ENCODE data around the gene SENP7. TPM values are rescaled to one million over a fixed set of nuclear protein-coding genes. Genes with fewer than 3 reads are reported as not detected.

SENP7 gene
- total and polyA plus RNA-seq, 4 experiments from 2014 or later, result 9.7 to 69.8 (median 40.8) TPM

DNA sequence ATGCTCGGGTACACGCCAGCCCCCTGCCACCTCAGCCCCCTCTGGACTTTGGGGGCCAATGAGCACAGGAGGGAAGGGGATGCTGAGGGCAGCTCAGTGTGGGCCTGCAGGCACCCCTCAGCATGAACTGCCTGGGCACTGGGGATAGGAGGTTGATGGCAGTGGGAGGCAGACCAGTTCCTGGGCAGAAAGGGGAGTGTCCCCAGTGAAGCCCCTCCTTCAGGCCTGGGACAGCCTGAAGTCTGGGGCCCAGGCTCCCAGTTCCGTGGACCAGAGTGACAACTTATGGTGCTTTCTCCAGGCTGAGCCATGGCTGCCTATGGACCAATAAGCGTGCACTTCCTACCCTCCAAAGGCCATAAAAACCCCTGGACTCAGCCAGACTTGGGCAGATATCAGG is 129.4 kb downstream of the SENP7 start:
- Mint-ChIP-seq H3K9me3 (peaks cover 0 to 4% (median 0%) of the 10 kb centered on the region in 8 donors), H3K4me3 (no peak overlapping the region), H3K27ac (peak overlapping the region in 3 of 7 donors; percentile 53 to 70 (median 67)), H3K27me3 (no peaks in the 10 kb centered on the region), H3K4me1 (peaks cover 41 to 60% (median 49%) of the 10 kb centered on the region in 4 donors), H3K36me3 (peaks cover 6 to 18% of the 10 kb centered on the region in 2 donors)
- peaks cover 36% of the 10 kb centered on the region for H3K4me1 ChIP-seq (ENCODE audit: insufficient read depth, low read length)
- DNase-seq, result no peak
- no peak overlapping the region for H3K4me3 ChIP-seq (ENCODE audit: low read length in 2 of 2)
- no peaks in the 10 kb centered on the region for H3K36me3 ChIP-seq (ENCODE audit: insufficient read depth, low read length)
- CTCF ChIA-PET (ENCODE audit: partially characterized antibody), result interaction anchor here (0.8 kb wide), 1 partner anchor 23 kb away, joined by 3 read pairs; no protein-coding TSS in a partner anchor
- H3K9me3 ChIP-seq (ENCODE audit: control insufficient read depth in 1 of 2, low read length in 2 of 2), result no peaks in the 10 kb centered on the region
- POLR2A ChIA-PET (ENCODE audit: partially characterized antibody), result interaction anchor here (1.5 to 1.9 kb wide), 2 partner anchors 129 to 190 kb away, joined by 5 read pairs; partner anchors contain the start of genes PCNP and SENP7
- no peak overlapping the region for H3K27ac ChIP-seq (ENCODE audit: low read depth, low read length)
- intact Hi-C loops (cut with micrococcal nuclease), result loop anchor here (5.0 kb wide), 2 partner anchors 159 to 189 kb away; partner anchors contain the start of gene PCNP
- no peaks in the 10 kb centered on the region for H3K27me3 ChIP-seq (ENCODE audit: insufficient read depth, low read length)

DNA sequence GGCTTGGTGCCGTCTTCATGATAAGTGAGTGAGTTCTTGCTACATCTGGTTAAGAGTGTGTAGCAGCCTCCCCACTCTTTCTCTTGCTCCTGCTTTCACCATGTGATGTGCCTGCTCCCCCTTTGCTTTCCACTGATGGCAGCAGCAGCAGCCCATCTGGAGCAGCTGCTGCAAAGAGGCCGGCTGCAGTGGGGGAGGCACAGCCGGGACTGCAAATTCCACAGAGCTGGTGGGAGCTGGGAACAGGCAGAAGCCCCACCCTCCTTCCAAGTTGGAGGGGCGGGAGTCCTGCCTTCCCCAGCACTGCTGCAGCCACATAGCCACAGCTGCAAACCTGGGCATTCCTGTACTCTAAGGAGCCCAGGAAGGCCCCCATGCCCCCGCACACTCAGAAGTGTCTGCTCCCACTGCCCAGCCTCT is 129.8 kb downstream of the SENP7 start:
- Mint-ChIP-seq H3K9me3 (peaks cover 0 to 2% (median 0%) of the 10 kb centered on the region in 8 donors), H3K4me1 (peaks cover 43 to 61% (median 52%) of the 10 kb centered on the region in 4 donors), H3K4me3 (no peak overlapping the region), H3K27me3 (no peaks in the 10 kb centered on the region), H3K27ac (peak overlapping the region in 2 of 7 donors; percentile 30 to 53), H3K36me3 (peaks cover 1 to 20% of the 10 kb centered on the region in 2 donors)
- intact Hi-C loops (cut with micrococcal nuclease), result loop anchor here (5.0 kb wide), 2 partner anchors 159 to 189 kb away; partner anchors contain the start of gene PCNP
- CTCF ChIA-PET (ENCODE audit: partially characterized antibody), result no interaction called here
- POLR2A ChIA-PET (ENCODE audit: partially characterized antibody), result interaction anchor here (1.9 kb wide), 1 partner anchor 130 kb away, joined by 5 read pairs; the partner anchor contains the start of gene SENP7
- Histone ChIP-seq H3K4me1 (ENCODE audit: insufficient read depth, low read length) (peaks cover 35% of the 10 kb centered on the region), H3K27ac (ENCODE audit: low read depth, low read length) (no peak overlapping the region), H3K27me3 (ENCODE audit: insufficient read depth, low read length) (no peaks in the 10 kb centered on the region), H3K36me3 (ENCODE audit: insufficient read depth, low read length) (no peaks in the 10 kb centered on the region), H3K4me3 (ENCODE audit: low read length in 2 of 2) (no peak overlapping the region), H3K9me3 (ENCODE audit: control insufficient read depth in 1 of 2, low read length in 2 of 2) (no peaks in the 10 kb centered on the region)
- DNase-seq, result no peak

DNA sequence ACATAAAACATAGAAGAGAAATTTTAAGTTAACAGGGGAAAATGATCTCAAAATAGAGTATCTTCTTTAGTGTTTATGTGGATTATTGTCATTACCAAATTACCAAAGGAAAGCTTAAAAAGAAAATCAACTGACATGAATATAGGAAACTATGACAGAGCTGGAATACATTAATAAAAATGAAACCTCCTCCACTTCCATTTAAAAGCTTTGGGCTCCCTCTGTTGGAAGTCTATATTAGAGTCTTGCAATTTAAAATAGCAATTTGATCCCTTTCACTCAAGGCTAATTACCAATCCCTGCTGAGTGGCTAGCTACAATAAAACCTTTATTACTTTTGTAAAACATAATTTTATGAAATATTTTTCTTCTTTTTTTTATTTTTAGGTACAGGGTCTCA is 131.2 kb downstream of the SENP7 start:
- ChIA-PET CTCF (ENCODE audit: partially characterized antibody) (interaction anchor here (0.6 to 1.4 kb wide), 2 partner anchors 180 to 312 kb away, joined by 3 read pairs; partner anchors contain the start of gene TRMT10C), POLR2A (ENCODE audit: partially characterized antibody) (interaction anchor here (1.0 to 1.3 kb wide), 3 partner anchors 10 to 192 kb away, joined by 3 read pairs; partner anchors contain the start of gene PCNP)
- intact Hi-C loops (cut with micrococcal nuclease), result loop anchor here (1.0 to 5.0 kb wide), 3 partner anchors 160 to 312 kb away; partner anchors contain the start of gene PCNP
- Histone ChIP-seq H3K27me3 (ENCODE audit: insufficient read depth, low read length) (no peaks in the 10 kb centered on the region), H3K9me3 (ENCODE audit: control insufficient read depth in 1 of 2, low read length in 2 of 2) (no peaks in the 10 kb centered on the region), H3K4me1 (ENCODE audit: insufficient read depth, low read length) (peaks cover 21% of the 10 kb centered on the region), H3K36me3 (ENCODE audit: insufficient read depth, low read length) (no peaks in the 10 kb centered on the region), H3K4me3 (ENCODE audit: low read length in 2 of 2) (no peak overlapping the region), H3K27ac (ENCODE audit: low read depth, low read length) (no peak overlapping the region)
- Mint-ChIP-seq H3K27ac (peak overlapping the region in 2 of 7 donors; percentile 5 to 57), H3K4me1 (peaks cover 37 to 66% (median 52%) of the 10 kb centered on the region in 4 donors), H3K4me3 (no peak overlapping the region), H3K9me3 (no peaks in the 10 kb centered on the region), H3K27me3 (no peaks in the 10 kb centered on the region), H3K36me3 (peaks cover 0 to 23% of the 10 kb centered on the region in 2 donors)
- DNase-seq, result peak in 4 of 5 donors; percentile 25 to 40 (median 32)

DNA sequence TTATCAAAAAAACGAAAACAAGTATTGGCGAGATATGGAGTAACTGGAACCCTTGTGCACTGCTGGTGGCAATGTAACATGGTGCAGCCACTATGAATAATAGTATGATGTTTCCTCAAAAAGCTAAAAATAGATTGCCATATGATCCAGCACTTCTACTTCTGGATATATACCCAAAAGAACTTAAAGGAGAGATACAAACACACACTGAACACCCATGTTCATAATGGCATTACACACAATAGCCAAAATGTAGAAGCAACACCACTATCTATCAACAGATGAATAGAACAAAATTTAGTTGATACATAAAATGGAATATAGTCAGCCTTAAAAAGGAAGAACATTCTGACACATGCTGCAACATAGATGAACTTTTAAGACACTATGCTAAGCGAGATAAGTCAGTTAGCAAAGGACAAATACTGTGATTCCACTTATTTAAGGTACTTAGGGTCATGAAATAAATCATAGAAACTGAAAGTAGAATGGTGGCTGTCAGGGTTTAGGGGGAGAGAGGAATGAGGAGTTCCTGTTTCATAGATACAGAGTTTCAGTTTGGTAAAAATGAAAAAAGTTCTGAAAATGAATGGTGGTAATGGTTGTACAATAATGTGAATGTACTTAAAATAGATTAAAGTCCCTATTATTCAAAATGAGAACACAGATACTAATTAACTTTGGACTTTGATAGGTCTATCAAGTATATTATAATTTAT is 133.2 kb downstream of the SENP7 start:
- no peak overlapping the region for H3K27ac ChIP-seq (ENCODE audit: low read depth, low read length)
- peak in 3 of 5 donors; percentile 15 to 27 (median 26) for DNase-seq
- Mint-ChIP-seq H3K4me3 (peak overlapping the region; percentile 55 to 81 (median 65)), H3K27me3 (no peaks in the 10 kb centered on the region), H3K9me3 (no peaks in the 10 kb centered on the region), H3K4me1 (peaks cover 33 to 58% (median 47%) of the 10 kb centered on the region in 4 donors), H3K27ac (peak overlapping the region; percentile 14 to 90 (median 81)), H3K36me3 (peaks cover 2 to 14% of the 10 kb centered on the region in 2 donors)
- ChIA-PET CTCF (ENCODE audit: partially characterized antibody) (no interaction called here), POLR2A (ENCODE audit: partially characterized antibody) (no interaction called here)
- peaks cover 21% of the 10 kb centered on the region for H3K4me1 ChIP-seq (ENCODE audit: insufficient read depth, low read length)
- H3K36me3 ChIP-seq (ENCODE audit: insufficient read depth, low read length), result no peaks in the 10 kb centered on the region
- H3K27me3 ChIP-seq (ENCODE audit: insufficient read depth, low read length), result no peaks in the 10 kb centered on the region
- H3K4me3 ChIP-seq (ENCODE audit: low read length in 2 of 2), result no peak overlapping the region
- intact Hi-C loops (cut with micrococcal nuclease), result loop anchor here (5.0 kb wide), 2 partner anchors 162 to 192 kb away; partner anchors contain the start of gene PCNP
- H3K9me3 ChIP-seq (ENCODE audit: control insufficient read depth in 1 of 2, low read length in 2 of 2), result no peaks in the 10 kb centered on the region

DNA sequence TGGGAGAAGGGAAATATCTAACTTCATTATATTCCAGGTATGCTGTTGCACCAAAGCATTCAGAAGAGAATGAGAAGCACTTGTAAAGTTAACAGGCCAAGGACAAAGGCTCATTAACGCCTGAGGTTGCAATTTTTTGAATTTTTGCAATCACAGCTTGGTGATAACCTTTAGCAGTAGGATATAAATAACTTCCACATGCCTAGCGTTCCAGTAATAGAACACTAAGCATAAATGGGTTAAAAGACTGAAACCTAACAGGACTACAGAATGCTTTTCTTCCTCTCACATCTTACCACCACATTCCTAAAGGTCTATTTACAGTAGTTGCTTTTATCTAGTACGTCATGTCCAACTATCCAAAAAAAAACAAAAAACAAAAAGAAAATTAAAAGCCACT is 135.2 kb downstream of the SENP7 start:
- Mint-ChIP-seq H3K4me1 (peaks cover 37 to 63% (median 53%) of the 10 kb centered on the region in 4 donors), H3K27ac (peak overlapping the region in 4 of 7 donors; percentile 26 to 70 (median 60)), H3K27me3 (no peaks in the 10 kb centered on the region), H3K4me3 (no peak overlapping the region), H3K36me3 (peaks cover 8 to 20% of the 10 kb centered on the region in 2 donors), H3K9me3 (no peaks in the 10 kb centered on the region)
- H3K4me3 ChIP-seq (ENCODE audit: low read length in 2 of 2), result no peak overlapping the region
- H3K36me3 ChIP-seq (ENCODE audit: insufficient read depth, low read length), result no peaks in the 10 kb centered on the region
- ChIA-PET CTCF (ENCODE audit: partially characterized antibody) (no interaction called here), POLR2A (ENCODE audit: partially characterized antibody) (no interaction called here)
- H3K27ac ChIP-seq (ENCODE audit: low read depth, low read length), result no peak overlapping the region
- H3K27me3 ChIP-seq (ENCODE audit: insufficient read depth, low read length), result no peaks in the 10 kb centered on the region
- peaks cover 21% of the 10 kb centered on the region for H3K4me1 ChIP-seq (ENCODE audit: insufficient read depth, low read length)
- intact Hi-C loops (cut with micrococcal nuclease), result no loop called here
- no peaks in the 10 kb centered on the region for H3K9me3 ChIP-seq (ENCODE audit: control insufficient read depth in 1 of 2, low read length in 2 of 2)
- DNase-seq, result no peak

DNA sequence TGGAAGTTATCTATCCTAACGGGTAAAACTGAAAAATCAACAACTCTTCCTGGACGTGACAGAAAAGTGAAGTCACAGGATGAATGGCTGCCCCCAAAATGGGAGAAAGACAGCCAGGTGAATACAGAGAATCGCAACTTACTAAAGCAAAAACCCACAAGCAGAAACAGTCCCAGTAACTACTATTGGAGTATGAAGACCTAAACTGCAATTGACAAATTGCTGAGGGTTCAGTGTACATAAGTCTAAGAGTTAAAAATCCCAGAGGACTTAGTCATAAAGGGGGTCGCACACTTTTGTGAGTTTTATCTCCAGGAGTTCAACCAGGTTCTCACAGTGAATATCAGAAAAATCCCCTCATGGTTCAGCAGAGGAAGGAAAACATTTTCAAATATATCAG is 135.8 kb downstream of the SENP7 start:
- Histone ChIP-seq H3K36me3 (ENCODE audit: insufficient read depth, low read length) (no peaks in the 10 kb centered on the region), H3K27me3 (ENCODE audit: insufficient read depth, low read length) (no peaks in the 10 kb centered on the region), H3K4me1 (ENCODE audit: insufficient read depth, low read length) (peaks cover 21% of the 10 kb centered on the region), H3K4me3 (ENCODE audit: low read length in 2 of 2) (no peak overlapping the region), H3K27ac (ENCODE audit: low read depth, low read length) (no peak overlapping the region), H3K9me3 (ENCODE audit: control insufficient read depth in 1 of 2, low read length in 2 of 2) (no peaks in the 10 kb centered on the region)
- ChIA-PET POLR2A (ENCODE audit: partially characterized antibody) (no interaction called here), CTCF (ENCODE audit: partially characterized antibody) (no interaction called here)
- DNase-seq, result no peak
- Mint-ChIP-seq H3K36me3 (peaks cover 8 to 20% of the 10 kb centered on the region in 2 donors), H3K27ac (peak overlapping the region in 2 of 7 donors; percentile 36 to 70), H3K4me3 (no peak overlapping the region), H3K27me3 (no peaks in the 10 kb centered on the region), H3K9me3 (no peaks in the 10 kb centered on the region), H3K4me1 (peaks cover 37 to 63% (median 51%) of the 10 kb centered on the region in 4 donors)
- intact Hi-C loops (cut with micrococcal nuclease), result no loop called here

DNA sequence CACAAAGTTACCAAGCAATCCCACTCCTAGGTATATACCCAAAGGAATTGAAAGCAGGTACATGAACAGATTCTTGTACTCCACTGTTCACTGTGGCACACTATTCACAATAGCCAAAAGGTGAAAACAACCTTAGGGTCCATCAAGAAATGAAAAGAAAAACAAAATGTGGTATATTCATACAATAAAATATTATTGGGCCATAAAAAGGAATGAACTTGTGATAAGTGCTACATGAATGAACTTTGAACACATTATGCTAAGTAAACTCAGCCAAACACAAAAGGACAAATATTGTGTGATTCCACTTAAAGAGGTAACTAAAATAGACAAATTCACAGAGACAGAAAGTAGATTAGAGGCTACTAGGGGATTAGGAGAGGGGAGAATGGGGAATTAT is 137.4 kb downstream of the SENP7 start:
- Histone ChIP-seq H3K4me3 (ENCODE audit: low read length in 2 of 2) (no peak overlapping the region), H3K36me3 (ENCODE audit: insufficient read depth, low read length) (no peaks in the 10 kb centered on the region), H3K4me1 (ENCODE audit: insufficient read depth, low read length) (peaks cover 15% of the 10 kb centered on the region), H3K27ac (ENCODE audit: low read depth, low read length) (no peak overlapping the region), H3K27me3 (ENCODE audit: insufficient read depth, low read length) (no peaks in the 10 kb centered on the region), H3K9me3 (ENCODE audit: control insufficient read depth in 1 of 2, low read length in 2 of 2) (no peaks in the 10 kb centered on the region)
- POLR2A ChIA-PET (ENCODE audit: partially characterized antibody), result no interaction called here
- Mint-ChIP-seq H3K36me3 (peaks cover 13 to 24% of the 10 kb centered on the region in 2 donors), H3K4me1 (peaks cover 31 to 50% (median 45%) of the 10 kb centered on the region in 4 donors), H3K4me3 (no peak overlapping the region), H3K9me3 (no peaks in the 10 kb centered on the region), H3K27me3 (no peaks in the 10 kb centered on the region), H3K27ac (peak overlapping the region in 1 of 7 donors; percentile 49)
- intact Hi-C loops (cut with micrococcal nuclease), result no loop called here
- DNase-seq, result no peak
- CTCF ChIA-PET (ENCODE audit: partially characterized antibody), result interaction anchor here (0.7 kb wide), 1 partner anchor 20 kb away, joined by 4 read pairs; no protein-coding TSS in a partner anchor
